ENCODE measurements around the gene SPHK1.

Gene SPHK1

GRCh38 chr17:76407509-76407908 lies 23.1 kb downstream of the SPHK1 start:
- DNase-seq (ENCODE audit: low spot score), result no peak

GRCh38 chr17:76408037-76408849 lies 23.8 kb downstream of the SPHK1 start:
- peak; percentile 43 for DNase-seq (ENCODE audit: low spot score)

GRCh38 chr17:76410328-76410965 lies 26.0 kb downstream of the SPHK1 start:
- DNase-seq (ENCODE audit: low spot score), result no peak

- no peak for DNase-seq (ENCODE audit: low spot score)
Measured at GRCh38 chr17:76411247-76411646, 26.8 kb downstream of the SPHK1 start.

- DNase-seq (ENCODE audit: low spot score), result no peak
Measured at GRCh38 chr17:76414334-76415295, 30.2 kb downstream of the SPHK1 start.

GRCh38 chr17:76415786-76416185 lies 31.4 kb downstream of the SPHK1 start:
- DNase-seq (ENCODE audit: low spot score), result no peak

GRCh38 chr17:76416457-76416856 lies 32.0 kb downstream of the SPHK1 start:
- no peak for DNase-seq (ENCODE audit: low spot score)

GRCh38 chr17:76416899-76417298 lies 32.5 kb downstream of the SPHK1 start:
- no peak for DNase-seq (ENCODE audit: low spot score)

- peak; percentile 26 for DNase-seq (ENCODE audit: low spot score)
Measured at GRCh38 chr17:76417499-76418143, 33.2 kb downstream of the SPHK1 start.

- DNase-seq (ENCODE audit: low spot score), result no peak
Measured at GRCh38 chr17:76419576-76420260, 35.3 kb downstream of the SPHK1 start.

- DNase-seq (ENCODE audit: low spot score), result no peak
Measured at GRCh38 chr17:76420356-76421043, 36.1 kb downstream of the SPHK1 start.

GRCh38 chr17:76421044-76421407 lies 36.6 kb downstream of the SPHK1 start:
- no peak for DNase-seq (ENCODE audit: low spot score)

GRCh38 chr17:76422406-76422805 lies 38.0 kb downstream of the SPHK1 start:
- DNase-seq (ENCODE audit: low spot score), result no peak

- DNase-seq (ENCODE audit: low spot score), result no peak
Measured at GRCh38 chr17:76422860-76423259, 38.5 kb downstream of the SPHK1 start.

- no peak for DNase-seq (ENCODE audit: low spot score)
Measured at GRCh38 chr17:76426853-76427252, 42.4 kb downstream of the SPHK1 start.

- DNase-seq (ENCODE audit: low spot score), result no peak
Measured at GRCh38 chr17:76427501-76428231, 43.3 kb downstream of the SPHK1 start.

GRCh38 chr17:76428511-76428910 lies 44.1 kb downstream of the SPHK1 start:
- no peak for DNase-seq (ENCODE audit: low spot score)

- DNase-seq (ENCODE audit: low spot score), result no peak
Measured at GRCh38 chr17:76431509-76431908, 47.1 kb downstream of the SPHK1 start.

- no peak for DNase-seq (ENCODE audit: low spot score)
Measured at GRCh38 chr17:76432004-76432403, 47.6 kb downstream of the SPHK1 start.

- DNase-seq (ENCODE audit: low spot score), result no peak
Measured at GRCh38 chr17:76432712-76433336, 48.4 kb downstream of the SPHK1 start.

Data from SW480 (cell line).